ENCODE results near the gene PAPPA. TPM values are rescaled to one million over a fixed set of nuclear protein-coding genes. Genes with fewer than 3 reads are reported as not detected.

PAPPA gene
- total RNA-seq, 2 donors from 2014 or later = 0.09 TPM

GRCh38 chr9:116247284-116247683 lies 93.7 kb downstream of the PAPPA start:
- 88% methylated on average over 1 of the region's 1 CpG; no CpG with 5 or more reads in 1 of the 2 experiments for WGBS, 2 experiments (ENCODE audit: insufficient coverage in 1 of 2, insufficient read length in 1 of 2)
- Histone ChIP-seq H3K27ac (ENCODE audit: low read depth, low read length) (no peak overlapping the region), H3K4me1 (ENCODE audit: control insufficient read depth, insufficient read depth, low read length) (no peaks in the 10 kb centered on the region), H3K9ac (ENCODE audit: extremely low read depth, low read length, poor library complexity, severe bottlenecking) (no peak overlapping the region), H3K36me3 (ENCODE audit: control insufficient read depth, insufficient read depth, low read length) (no peaks in the 10 kb centered on the region), H3K4me3 (ENCODE audit: low read length) (no peak overlapping the region), H3K27me3 (ENCODE audit: control insufficient read depth, insufficient read depth, low read length, poor library complexity, severe bottlenecking) (peaks cover 4% of the 10 kb centered on the region), H3K9me3 (ENCODE audit: control insufficient read depth, low read length) (no peaks in the 10 kb centered on the region)
- TF ChIP-seq, protein P1, sequence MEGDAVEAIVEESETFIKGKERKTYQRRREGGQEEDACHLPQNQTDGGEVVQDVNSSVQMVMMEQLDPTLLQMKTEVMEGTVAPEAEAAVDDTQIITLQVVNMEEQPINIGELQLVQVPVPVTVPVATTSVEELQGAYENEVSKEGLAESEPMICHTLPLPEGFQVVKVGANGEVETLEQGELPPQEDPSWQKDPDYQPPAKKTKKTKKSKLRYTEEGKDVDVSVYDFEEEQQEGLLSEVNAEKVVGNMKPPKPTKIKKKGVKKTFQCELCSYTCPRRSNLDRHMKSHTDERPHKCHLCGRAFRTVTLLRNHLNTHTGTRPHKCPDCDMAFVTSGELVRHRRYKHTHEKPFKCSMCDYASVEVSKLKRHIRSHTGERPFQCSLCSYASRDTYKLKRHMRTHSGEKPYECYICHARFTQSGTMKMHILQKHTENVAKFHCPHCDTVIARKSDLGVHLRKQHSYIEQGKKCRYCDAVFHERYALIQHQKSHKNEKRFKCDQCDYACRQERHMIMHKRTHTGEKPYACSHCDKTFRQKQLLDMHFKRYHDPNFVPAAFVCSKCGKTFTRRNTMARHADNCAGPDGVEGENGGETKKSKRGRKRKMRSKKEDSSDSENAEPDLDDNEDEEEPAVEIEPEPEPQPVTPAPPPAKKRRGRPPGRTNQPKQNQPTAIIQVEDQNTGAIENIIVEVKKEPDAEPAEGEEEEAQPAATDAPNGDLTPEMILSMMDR (conservative IDR thresholded peaks at IDR 0.05) = no peak
- H3K27me3 Mint-ChIP-seq (ENCODE audit: insufficient read depth) = peaks cover 51% of the 10 kb centered on the region
- DNase-seq = no peak
- H3K27ac Mint-ChIP-seq = no peak overlapping the region
- H3K4me1 Mint-ChIP-seq = no peaks in the 10 kb centered on the region
- no peaks in the 10 kb centered on the region for H3K36me3 Mint-ChIP-seq (ENCODE audit: low read depth)
- H3K4me3 Mint-ChIP-seq = no peak overlapping the region
- H3K9me3 Mint-ChIP-seq = no peaks in the 10 kb centered on the region

GRCh38 chr9:116247791-116248374 lies 94.3 kb downstream of the PAPPA start:
- Histone ChIP-seq H3K27me3 (ENCODE audit: control insufficient read depth, insufficient read depth, low read length, poor library complexity, severe bottlenecking) (no peaks in the 10 kb centered on the region), H3K9me3 (ENCODE audit: control insufficient read depth, low read length) (no peaks in the 10 kb centered on the region), H3K9ac (ENCODE audit: extremely low read depth, low read length, poor library complexity, severe bottlenecking) (no peak overlapping the region), H3K27ac (ENCODE audit: low read depth, low read length) (no peak overlapping the region), H3K4me1 (ENCODE audit: control insufficient read depth, insufficient read depth, low read length) (no peaks in the 10 kb centered on the region), H3K36me3 (ENCODE audit: control insufficient read depth, insufficient read depth, low read length) (no peaks in the 10 kb centered on the region), H3K4me3 (ENCODE audit: low read length) (no peak overlapping the region)
- no peaks in the 10 kb centered on the region for H3K9me3 Mint-ChIP-seq
- no peak overlapping the region for H3K27ac Mint-ChIP-seq
- peaks cover 57% of the 10 kb centered on the region for H3K27me3 Mint-ChIP-seq (ENCODE audit: insufficient read depth)
- TF ChIP-seq, protein P1 (conservative IDR thresholded peaks at IDR 0.05) = no peak
- no peaks in the 10 kb centered on the region for H3K4me1 Mint-ChIP-seq
- 83% methylated on average over 2 of the region's 2 CpGs; no CpG with 5 or more reads in 1 of the 2 experiments for WGBS, 2 experiments (ENCODE audit: insufficient coverage in 1 of 2, insufficient read length in 1 of 2)
- H3K4me3 Mint-ChIP-seq = no peak overlapping the region
- H3K36me3 Mint-ChIP-seq (ENCODE audit: low read depth) = no peaks in the 10 kb centered on the region
- no peak for DNase-seq

- Histone ChIP-seq H3K9ac (ENCODE audit: extremely low read depth, low read length, poor library complexity, severe bottlenecking) (no peak overlapping the region), H3K27me3 (ENCODE audit: control insufficient read depth, insufficient read depth, low read length, poor library complexity, severe bottlenecking) (no peaks in the 10 kb centered on the region), H3K4me3 (ENCODE audit: low read length) (no peak overlapping the region), H3K9me3 (ENCODE audit: control insufficient read depth, low read length) (no peaks in the 10 kb centered on the region), H3K27ac (ENCODE audit: low read depth, low read length) (no peak overlapping the region), H3K36me3 (ENCODE audit: control insufficient read depth, insufficient read depth, low read length) (no peaks in the 10 kb centered on the region), H3K4me1 (ENCODE audit: control insufficient read depth, insufficient read depth, low read length) (no peaks in the 10 kb centered on the region)
- no peak for DNase-seq
- Mint-ChIP-seq H3K36me3 (ENCODE audit: low read depth) (no peaks in the 10 kb centered on the region), H3K27ac (no peak overlapping the region), H3K9me3 (no peaks in the 10 kb centered on the region), H3K4me1 (no peaks in the 10 kb centered on the region), H3K27me3 (ENCODE audit: insufficient read depth) (peaks cover 58% of the 10 kb centered on the region), H3K4me3 (no peak overlapping the region)
- WGBS, 2 experiments (ENCODE audit: insufficient coverage in 1 of 2, insufficient read length in 1 of 2) = 93 to 100% methylated on average over 1 to 4 of the region's 4 CpGs
- TF ChIP-seq, protein P1 (conservative IDR thresholded peaks at IDR 0.05) = no peak
Observed at GRCh38 chr9:116250891-116251290, 97.3 kb downstream of the PAPPA start.
